H9 (cell line): Measurements from ENCODE around the gene FHL3. TPM values are rescaled to one million over a fixed set of nuclear protein-coding genes. Genes with fewer than 3 reads are reported as not detected.

Experiments used
- DNase-seq: peaks from one replicate; pipeline ENCODE4 v3.0.0-alpha.2; 2017
- H2AFZ ChIP-seq: one replicate; pipeline ENCODE4 v1.6.1; 2013; ENCODE audit warnings: mild to moderate bottlenecking, low read length, control low read depth, moderate library complexity
- H2AK5ac ChIP-seq: 2 replicates; pipeline ENCODE4 v1.6.1; 2013; ENCODE audit warnings: low read length, control low read depth, mixed read lengths; ENCODE audit not compliant: insufficient read length
- H2BK120ac ChIP-seq: one replicate; pipeline ENCODE4 v1.6.1; 2013; ENCODE audit warnings: low read depth, mild to moderate bottlenecking, low read length, control low read depth, inconsistent platforms; ENCODE audit not compliant: poor library complexity, severe bottlenecking
- H2BK12ac ChIP-seq: 2 replicates; pipeline ENCODE4 v1.6.1; 2013; ENCODE audit warnings: low read length, control low read depth, mixed read lengths, low read depth; ENCODE audit not compliant: insufficient read length
- H2BK15ac ChIP-seq: 2 replicates; pipeline ENCODE4 v1.6.1; 2013; ENCODE audit warnings: low read depth, low read length, control low read depth
- H2BK20ac ChIP-seq: one replicate; pipeline ENCODE4 v1.6.1; 2013; ENCODE audit warnings: low read depth, mild to moderate bottlenecking, low read length, control low read depth, inconsistent platforms; ENCODE audit not compliant: poor library complexity, severe bottlenecking
- H2BK5ac ChIP-seq: 2 replicates; pipeline ENCODE4 v1.6.1; 2013; ENCODE audit warnings: low read length, control low read depth, mixed read lengths; ENCODE audit not compliant: insufficient read length
- H3K14ac ChIP-seq: 2 replicates; pipeline ENCODE4 v1.6.1; 2013; ENCODE audit warnings: low read length, control low read depth; ENCODE audit not compliant: insufficient read depth
- H3K18ac ChIP-seq: 2 replicates; pipeline ENCODE4 v1.6.1; 2013; ENCODE audit warnings: low read depth, mild to moderate bottlenecking, mixed read lengths, low read length, control low read depth; ENCODE audit not compliant: insufficient read length
- H3K23ac ChIP-seq: 2 replicates; pipeline ENCODE4 v1.6.1; 2013; ENCODE audit warnings: low read length, control low read depth, mixed read lengths, low read depth; ENCODE audit not compliant: insufficient read length
- H3K23me2 ChIP-seq: 2 replicates; pipeline ENCODE4 v1.6.1; 2013; ENCODE audit warnings: low read depth, mild to moderate bottlenecking, mixed read lengths, low read length, control low read depth; ENCODE audit not compliant: insufficient read length, poor library complexity, severe bottlenecking
- H3K27ac ChIP-seq: 2 replicates; pipeline ENCODE4 v1.5.1; 2013; ENCODE audit warnings: low read length, control low read depth, mixed read lengths, low read depth; ENCODE audit not compliant: insufficient read length
- H3K27me3 ChIP-seq: 2 replicates; pipeline ENCODE4 v1.6.1; 2013; ENCODE audit warnings: low read length, control low read depth, inconsistent platforms; ENCODE audit not compliant: insufficient read depth
- H3K4ac ChIP-seq: 2 replicates; pipeline ENCODE4 v1.6.1; 2013; ENCODE audit warnings: low read depth, mild to moderate bottlenecking, control low read depth, inconsistent platforms, low read length, moderate library complexity
- H3K4me1 ChIP-seq: 2 replicates; pipeline ENCODE4 v1.6.1; 2013; ENCODE audit warnings: low read length, control low read depth, inconsistent platforms; ENCODE audit not compliant: insufficient read depth
- H3K4me2 ChIP-seq: 2 replicates; pipeline ENCODE4 v1.6.1; 2013; ENCODE audit warnings: low read length, control low read depth, mixed read lengths; ENCODE audit not compliant: insufficient read length, insufficient read depth
- H3K56ac ChIP-seq: 2 replicates; pipeline ENCODE4 v1.6.1; 2013; ENCODE audit warnings: low read depth, mild to moderate bottlenecking, mixed read lengths, low read length, control low read depth; ENCODE audit not compliant: insufficient read length
- H3K79me1 ChIP-seq: 2 replicates; pipeline ENCODE4 v1.6.1; 2013; ENCODE audit warnings: low read depth, mild to moderate bottlenecking, moderate library complexity, low read length, control low read depth, inconsistent platforms; ENCODE audit not compliant: insufficient read depth, poor library complexity, severe bottlenecking
- H3K79me2 ChIP-seq: 2 replicates; pipeline ENCODE4 v1.6.1; 2013; ENCODE audit warnings: low read length, control low read depth, inconsistent platforms; ENCODE audit not compliant: insufficient read depth
- H3K9ac ChIP-seq: 2 replicates; pipeline ENCODE4 v1.6.1; 2013; ENCODE audit warnings: low read length, control low read depth, mixed read lengths; ENCODE audit not compliant: insufficient read length; ENCODE audit errors: extremely low read depth
- H3K9me3 ChIP-seq: one replicate; pipeline ENCODE4 v1.6.1; 2013; ENCODE audit warnings: low read depth, low read length, inconsistent platforms; ENCODE audit not compliant: control insufficient read depth
- H3T11ph ChIP-seq: one replicate; pipeline ENCODE4 v1.6.1; 2013; ENCODE audit warnings: mild to moderate bottlenecking, low read length, control low read depth, inconsistent platforms
- H4K20me1 ChIP-seq: one replicate; pipeline ENCODE4 v1.6.1; 2013; ENCODE audit not compliant: control insufficient read depth, insufficient read length, insufficient read depth
- H4K5ac ChIP-seq: 2 replicates; pipeline ENCODE4 v1.6.1; 2013; ENCODE audit warnings: low read depth, mild to moderate bottlenecking, mixed read lengths, low read length, control low read depth; ENCODE audit not compliant: insufficient read length
- H4K8ac ChIP-seq: replicated peaks from 2 replicates; pipeline ENCODE4 v1.6.1; 2013; ENCODE audit warnings: low read length, control low read depth, mixed read lengths, low read depth; ENCODE audit not compliant: insufficient read length
- H4K91ac ChIP-seq: 2 replicates; pipeline ENCODE4 v1.6.1; 2013; ENCODE audit warnings: low read depth, mild to moderate bottlenecking, moderate library complexity, mixed read lengths, low read length, control low read depth; ENCODE audit not compliant: insufficient read length
- H3K27ac Mint-ChIP-seq, 3 experiments: 2 replicates in 2 of 3; 3 replicates in 1 of 3; pipeline ENCODE4 v1.8.0; 2020 to 2021; ENCODE audit warnings: mixed read lengths in 3 of 3, mild to moderate bottlenecking in 1 of 3, moderate library complexity in 1 of 3
- H3K27me3 Mint-ChIP-seq: 2 replicates; pipeline ENCODE4 v1.8.0; 2021; ENCODE audit warnings: low read depth, mild to moderate bottlenecking, moderate library complexity, mixed read lengths
- H3K36me3 Mint-ChIP-seq, 3 experiments: 2 replicates in 2 of 3; 3 replicates in 1 of 3; pipeline ENCODE4 v1.8.0; 2020 to 2021; ENCODE audit warnings: low read depth in 3 of 3, mixed read lengths in 3 of 3; ENCODE audit not compliant: insufficient read depth in 1 of 3
- H3K4me1 Mint-ChIP-seq, 2 experiments: 2 replicates each; pipeline ENCODE4 v1.8.0; 2020; ENCODE audit warnings: mixed read lengths in 2 of 2
- H3K4me3 Mint-ChIP-seq, 2 experiments: 2 replicates in 1 of 2; 3 replicates in 1 of 2; pipeline ENCODE4 v1.8.0; 2020 to 2021; ENCODE audit warnings: mild to moderate bottlenecking in 2 of 2, mixed read lengths in 2 of 2, moderate library complexity in 1 of 2
- H3K9me3 Mint-ChIP-seq, 2 experiments: 2 replicates in 1 of 2; 3 replicates in 1 of 2; pipeline ENCODE4 v1.8.0; 2020; ENCODE audit warnings: mild to moderate bottlenecking in 2 of 2, mixed read lengths in 2 of 2, moderate library complexity in 1 of 2
- CTCF ChIP-seq: fragments of 200-600 bp; sonication (generic); conservative IDR thresholded peaks from 3 replicates; pipeline ENCODE4 v1.8.0; 2021; ENCODE audit warnings: antibody characterized with exemption, mild to moderate bottlenecking
- WGBS: extraction: QIAGEN DNeasy Blood & Tissue Kit; methylation state at CpG from one replicate; pipeline ENCODE4 v1.1.7; 2013; ENCODE audit warnings: missing lambda C conversion rate, low lambda C conversion rate, mixed read lengths; ENCODE audit not compliant: insufficient read length; ENCODE audit errors: extremely low coverage; 5-methylcytosine and 5-hydroxymethylcytosine counted together
- total RNA-seq: library from RNA; stranded (reverse); gene quantifications from 2 replicates; pipeline ENCODE4 v1.2.1, GENCODE V29; 2021

FHL3 gene
- total RNA-seq, 1 experiment from 2014 or later = 32.8 TPM

- H2BK5ac ChIP-seq = no peak overlapping the region
- no peak for TF ChIP-seq CTCF
- H4K20me1 ChIP-seq = no peaks in the 10 kb centered on the region
- no peak overlapping the region for H4K5ac ChIP-seq
- H3K27ac ChIP-seq = no peak overlapping the region
- peaks cover 19 to 40% (median 38%) of the 10 kb centered on the region in 3 experiments for H3K36me3 Mint-ChIP-seq
- H2BK120ac ChIP-seq = no peak overlapping the region
- H3T11ph ChIP-seq = no peak overlapping the region
- no peak overlapping the region for H2BK12ac ChIP-seq
- peak overlapping the region; percentile 90 for H3K9ac ChIP-seq
- no peak overlapping the region for H3K23ac ChIP-seq
- H3K27me3 Mint-ChIP-seq = no peaks in the 10 kb centered on the region
- no peak overlapping the region for H2BK15ac ChIP-seq
- H3K4me1 Mint-ChIP-seq = peaks cover 12 to 15% of the 10 kb centered on the region in 2 experiments
- no peaks in the 10 kb centered on the region for H3K9me3 ChIP-seq
- H3K18ac ChIP-seq = peak overlapping the region; percentile 28
- peak overlapping the region; percentile 97 to 98 for H3K4me3 Mint-ChIP-seq
- peaks cover 9% of the 10 kb centered on the region for H3K79me1 ChIP-seq
- peak overlapping the region; percentile 94 to 95 (median 94) for H3K27ac Mint-ChIP-seq
- no peak overlapping the region for H2AFZ ChIP-seq
- H3K4me1 ChIP-seq = no peaks in the 10 kb centered on the region; the same call in 1 of the 2 replicates
- no CpG with 5 or more reads among the region's 30 CpGs for WGBS
- no peak overlapping the region for H3K4ac ChIP-seq
- no peak overlapping the region for H3K56ac ChIP-seq
- no peak overlapping the region for H4K8ac ChIP-seq
- H2AK5ac ChIP-seq = no peak overlapping the region
- peaks cover 1% of the 10 kb centered on the region; the same call in 1 of the 2 replicates for H3K79me2 ChIP-seq
- peaks cover 5% of the 10 kb centered on the region for H3K23me2 ChIP-seq
- H3K14ac ChIP-seq = peak overlapping the region; percentile 73; the same call in 1 of the 2 replicates
- H2BK20ac ChIP-seq = no peak overlapping the region
- H3K9me3 Mint-ChIP-seq = no peaks in the 10 kb centered on the region; a peak in 2 of 5 replicates
- no peak overlapping the region for H4K91ac ChIP-seq
- H3K27me3 ChIP-seq = no peaks in the 10 kb centered on the region
- DNase-seq = peak; percentile 57
- peak overlapping the region; percentile 62 for H3K4me2 ChIP-seq
These were observed 15.9 kb downstream of the FHL3 start for GRCh38 chr1:37989361-37989930.
